ENCODE data around the gene PDE7B. TPM values are rescaled to one million over a fixed set of nuclear protein-coding genes. Genes with fewer than 3 reads are reported as not detected.

PDE7B gene
- total RNA-seq, 3 donors from 2014 or later (not counting 1 experiment from before 2014, with no cell fraction given): 0.14 to 0.18 TPM; not detected in 1

- Histone ChIP-seq H3K9me3 (ENCODE audit: control insufficient read depth, insufficient read depth, low read length) (no peaks in the 10 kb centered on the region), H3K4me1 (ENCODE audit: control insufficient read depth, insufficient read depth, low read length) (no peaks in the 10 kb centered on the region), H3K4me3 (ENCODE audit: low read length) (no peak overlapping the region), H3K27me3 (ENCODE audit: control insufficient read depth, insufficient read depth, low read length) (no peaks in the 10 kb centered on the region), H3K27ac (ENCODE audit: low read length) (no peak overlapping the region), H3K36me3 (ENCODE audit: control insufficient read depth, insufficient read depth, low read length) (no peaks in the 10 kb centered on the region)
- Mint-ChIP-seq H3K4me3 (no peak overlapping the region), H3K9me3 (no peaks in the 10 kb centered on the region), H3K4me1 (no peaks in the 10 kb centered on the region), H3K36me3 (no peaks in the 10 kb centered on the region), H3K27me3 (ENCODE audit: low read depth in 2 of 2) (peaks cover 0 to 18% of the 10 kb centered on the region in 2 donors), H3K27ac (no peak overlapping the region)
- DNase-seq (no peak), ATAC-seq (no peak)
- intact Hi-C loops (cut with micrococcal nuclease): no loop called here
- 89% methylated on average over 3 of the region's 3 CpGs for WGBS (ENCODE audit: insufficient coverage)
- TF ChIP-seq, protein P1, sequence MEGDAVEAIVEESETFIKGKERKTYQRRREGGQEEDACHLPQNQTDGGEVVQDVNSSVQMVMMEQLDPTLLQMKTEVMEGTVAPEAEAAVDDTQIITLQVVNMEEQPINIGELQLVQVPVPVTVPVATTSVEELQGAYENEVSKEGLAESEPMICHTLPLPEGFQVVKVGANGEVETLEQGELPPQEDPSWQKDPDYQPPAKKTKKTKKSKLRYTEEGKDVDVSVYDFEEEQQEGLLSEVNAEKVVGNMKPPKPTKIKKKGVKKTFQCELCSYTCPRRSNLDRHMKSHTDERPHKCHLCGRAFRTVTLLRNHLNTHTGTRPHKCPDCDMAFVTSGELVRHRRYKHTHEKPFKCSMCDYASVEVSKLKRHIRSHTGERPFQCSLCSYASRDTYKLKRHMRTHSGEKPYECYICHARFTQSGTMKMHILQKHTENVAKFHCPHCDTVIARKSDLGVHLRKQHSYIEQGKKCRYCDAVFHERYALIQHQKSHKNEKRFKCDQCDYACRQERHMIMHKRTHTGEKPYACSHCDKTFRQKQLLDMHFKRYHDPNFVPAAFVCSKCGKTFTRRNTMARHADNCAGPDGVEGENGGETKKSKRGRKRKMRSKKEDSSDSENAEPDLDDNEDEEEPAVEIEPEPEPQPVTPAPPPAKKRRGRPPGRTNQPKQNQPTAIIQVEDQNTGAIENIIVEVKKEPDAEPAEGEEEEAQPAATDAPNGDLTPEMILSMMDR (IDR thresholded peaks at IDR 0.05): no peak
These were observed 134.0 kb downstream of the PDE7B start for GRCh38 chr6:135985471-135985870.

DNA sequence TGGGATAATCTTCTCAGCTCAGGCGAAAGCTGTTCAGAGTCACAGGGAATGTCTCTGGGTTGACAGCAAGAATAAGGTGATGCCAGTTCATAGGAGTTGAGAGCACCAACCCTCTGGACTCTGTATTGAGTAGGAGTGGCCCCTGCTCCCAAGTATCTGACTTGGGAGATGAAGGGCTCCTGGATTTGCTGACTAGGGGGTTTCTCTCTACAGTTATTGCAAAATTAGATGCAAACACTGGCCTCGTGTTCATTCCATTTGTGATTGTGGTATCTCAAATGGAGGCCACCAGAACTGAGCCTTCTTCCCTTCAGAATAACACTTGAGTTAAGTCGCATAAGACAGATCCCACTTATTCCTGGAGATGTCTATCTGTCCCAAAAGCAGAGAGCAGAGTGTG is 135.7 kb downstream of the PDE7B start:
- H3K36me3 ChIP-seq (ENCODE audit: control insufficient read depth, insufficient read depth, low read length): no peaks in the 10 kb centered on the region
- H3K27ac ChIP-seq (ENCODE audit: low read length): no peak overlapping the region
- Mint-ChIP-seq H3K4me3 (no peak overlapping the region), H3K4me1 (no peaks in the 10 kb centered on the region), H3K36me3 (no peaks in the 10 kb centered on the region), H3K27me3 (ENCODE audit: low read depth in 2 of 2) (peaks cover 0 to 18% of the 10 kb centered on the region in 2 donors), H3K27ac (no peak overlapping the region), H3K9me3 (no peaks in the 10 kb centered on the region)
- H3K4me3 ChIP-seq (ENCODE audit: low read length): no peak overlapping the region
- no peak for ATAC-seq
- no peaks in the 10 kb centered on the region for H3K9me3 ChIP-seq (ENCODE audit: control insufficient read depth, insufficient read depth, low read length)
- intact Hi-C loops (cut with micrococcal nuclease): no loop called here
- H3K27me3 ChIP-seq (ENCODE audit: control insufficient read depth, insufficient read depth, low read length): no peaks in the 10 kb centered on the region
- 85% methylated on average over 3 of the region's 3 CpGs for WGBS (ENCODE audit: insufficient coverage)
- no peaks in the 10 kb centered on the region for H3K4me1 ChIP-seq (ENCODE audit: control insufficient read depth, insufficient read depth, low read length)
- no peak for DNase-seq
- TF ChIP-seq, protein P1 (IDR thresholded peaks at IDR 0.05): no peak

- no peaks in the 10 kb centered on the region for H3K36me3 ChIP-seq (ENCODE audit: control insufficient read depth, insufficient read depth, low read length)
- H3K4me3 Mint-ChIP-seq: no peak overlapping the region
- H3K27ac Mint-ChIP-seq: no peak overlapping the region
- no peak overlapping the region for H3K4me3 ChIP-seq (ENCODE audit: low read length)
- no peak overlapping the region for H3K27ac ChIP-seq (ENCODE audit: low read length)
- DNase-seq (no peak), ATAC-seq (no peak)
- no peaks in the 10 kb centered on the region for H3K4me1 Mint-ChIP-seq
- no peaks in the 10 kb centered on the region for H3K36me3 Mint-ChIP-seq
- H3K27me3 ChIP-seq (ENCODE audit: control insufficient read depth, insufficient read depth, low read length): no peaks in the 10 kb centered on the region
- TF ChIP-seq, protein P1 (IDR thresholded peaks at IDR 0.05): no peak
- intact Hi-C loops (cut with micrococcal nuclease): no loop called here
- H3K9me3 ChIP-seq (ENCODE audit: control insufficient read depth, insufficient read depth, low read length): no peaks in the 10 kb centered on the region
- WGBS (ENCODE audit: insufficient coverage): 83% methylated on average over 4 of the region's 4 CpGs
- no peaks in the 10 kb centered on the region for H3K9me3 Mint-ChIP-seq
- peaks cover 0 to 18% of the 10 kb centered on the region in 2 donors for H3K27me3 Mint-ChIP-seq (ENCODE audit: low read depth in 2 of 2)
- no peaks in the 10 kb centered on the region for H3K4me1 ChIP-seq (ENCODE audit: control insufficient read depth, insufficient read depth, low read length)
These were observed 138.9 kb downstream of the PDE7B start for GRCh38 chr6:135990439-135990838.

- ATAC-seq: no peak
- WGBS (ENCODE audit: insufficient coverage): 94% methylated on average over 3 of the region's 4 CpGs
- no peak overlapping the region for H3K27ac Mint-ChIP-seq
- Histone ChIP-seq H3K4me3 (ENCODE audit: low read length) (no peak overlapping the region), H3K27me3 (ENCODE audit: control insufficient read depth, insufficient read depth, low read length) (no peaks in the 10 kb centered on the region), H3K9me3 (ENCODE audit: control insufficient read depth, insufficient read depth, low read length) (no peaks in the 10 kb centered on the region), H3K27ac (ENCODE audit: low read length) (no peak overlapping the region), H3K36me3 (ENCODE audit: control insufficient read depth, insufficient read depth, low read length) (no peaks in the 10 kb centered on the region), H3K4me1 (ENCODE audit: control insufficient read depth, insufficient read depth, low read length) (no peaks in the 10 kb centered on the region)
- no peaks in the 10 kb centered on the region for H3K36me3 Mint-ChIP-seq
- no peak overlapping the region for H3K4me3 Mint-ChIP-seq
- no peak for DNase-seq
- H3K9me3 Mint-ChIP-seq: no peaks in the 10 kb centered on the region
- H3K4me1 Mint-ChIP-seq: no peaks in the 10 kb centered on the region
- intact Hi-C loops (cut with micrococcal nuclease): no loop called here
- TF ChIP-seq, protein P1 (IDR thresholded peaks at IDR 0.05): no peak
- H3K27me3 Mint-ChIP-seq (ENCODE audit: low read depth in 2 of 2): peaks cover 0 to 18% of the 10 kb centered on the region in 2 donors
These were observed 139.5 kb downstream of the PDE7B start for GRCh38 chr6:135990855-135991464.

Measured in natural killer cell (primary cell).